ENCODE results near the gene C20orf141.

- TF ChIP-seq EZH2 (IDR thresholded peaks at IDR 0.05; ENCODE audit: borderline replicate concordance, low read length) (no peak), CTCF (IDR thresholded peaks at IDR 0.05; ENCODE audit: low read length) (no peak)
Observed at GRCh38 chr20:2801286-2801728, 13.5 kb upstream of the C20orf141 start.
